ENCODE results near the gene UBA7.

The UBA7 gene

DNA sequence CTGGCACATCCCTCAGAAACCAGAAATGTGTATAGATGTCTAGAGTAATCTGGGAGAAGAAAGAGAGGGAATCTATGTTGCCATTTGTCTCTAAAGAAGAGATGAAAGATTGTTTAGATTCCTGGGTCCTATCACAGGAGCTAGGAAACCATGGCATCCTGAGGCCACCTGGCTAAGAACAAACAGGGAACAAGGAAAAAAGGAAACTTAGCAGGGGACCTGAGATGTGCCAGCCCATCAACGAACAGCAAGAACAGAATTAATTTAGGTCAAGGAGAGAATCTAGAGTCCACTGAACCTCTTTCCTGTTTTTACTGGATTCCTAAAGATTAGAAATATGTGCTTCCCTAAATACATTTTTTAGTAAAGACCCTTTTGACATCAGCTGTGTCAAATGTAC is 57.7 kb downstream of the UBA7 start:
- H3K4me1 ChIP-seq = peaks cover 0 to 30% (median 6%) of the 10 kb centered on the region in 4 donors
- TF ChIP-seq, protein P1, sequence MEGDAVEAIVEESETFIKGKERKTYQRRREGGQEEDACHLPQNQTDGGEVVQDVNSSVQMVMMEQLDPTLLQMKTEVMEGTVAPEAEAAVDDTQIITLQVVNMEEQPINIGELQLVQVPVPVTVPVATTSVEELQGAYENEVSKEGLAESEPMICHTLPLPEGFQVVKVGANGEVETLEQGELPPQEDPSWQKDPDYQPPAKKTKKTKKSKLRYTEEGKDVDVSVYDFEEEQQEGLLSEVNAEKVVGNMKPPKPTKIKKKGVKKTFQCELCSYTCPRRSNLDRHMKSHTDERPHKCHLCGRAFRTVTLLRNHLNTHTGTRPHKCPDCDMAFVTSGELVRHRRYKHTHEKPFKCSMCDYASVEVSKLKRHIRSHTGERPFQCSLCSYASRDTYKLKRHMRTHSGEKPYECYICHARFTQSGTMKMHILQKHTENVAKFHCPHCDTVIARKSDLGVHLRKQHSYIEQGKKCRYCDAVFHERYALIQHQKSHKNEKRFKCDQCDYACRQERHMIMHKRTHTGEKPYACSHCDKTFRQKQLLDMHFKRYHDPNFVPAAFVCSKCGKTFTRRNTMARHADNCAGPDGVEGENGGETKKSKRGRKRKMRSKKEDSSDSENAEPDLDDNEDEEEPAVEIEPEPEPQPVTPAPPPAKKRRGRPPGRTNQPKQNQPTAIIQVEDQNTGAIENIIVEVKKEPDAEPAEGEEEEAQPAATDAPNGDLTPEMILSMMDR (IDR thresholded peaks at IDR 0.05) = no peak
- no peak overlapping the region for H3K27ac ChIP-seq
- no peak for DNase-seq
- intact Hi-C loops (cut with DNase I; ENCODE audit: low total_unique reads) = no loop called here
- peaks cover 0 to 7% (median 0%) of the 10 kb centered on the region in 3 donors for H3K36me3 ChIP-seq
- H3K27me3 ChIP-seq = no peaks in the 10 kb centered on the region
- H3K9me3 ChIP-seq = no peaks in the 10 kb centered on the region
- no peak overlapping the region for H3K4me3 ChIP-seq
